Trophoblast cell (in vitro differentiated cells and primary cell): Measurements from ENCODE around the gene ABCB8.

Source experiments
- DNase-seq, 2 donors: peaks; one replicate each; pipeline ENCODE4 v3.0.0-alpha.2; 2016
- H2AFZ ChIP-seq: 2 replicates; pipeline ENCODE4 v1.6.1; 2013; ENCODE audit warnings: low read length, moderate library complexity, mild to moderate bottlenecking; ENCODE audit not compliant: insufficient read depth, poor library complexity
- H2AK5ac ChIP-seq: 2 replicates; pipeline ENCODE4 v1.6.1; 2013; ENCODE audit warnings: mild to moderate bottlenecking, low read length
- H2BK120ac ChIP-seq: 2 replicates; pipeline ENCODE4 v1.6.1; 2013; ENCODE audit warnings: low read length, mild to moderate bottlenecking, moderate library complexity; ENCODE audit not compliant: insufficient read depth, poor library complexity
- H2BK12ac ChIP-seq: 2 replicates; pipeline ENCODE4 v1.6.1; 2013; ENCODE audit warnings: mild to moderate bottlenecking, low read length, moderate library complexity
- H2BK5ac ChIP-seq: 2 replicates; pipeline ENCODE4 v1.6.1; 2013; ENCODE audit warnings: low read length, low read depth, moderate library complexity, mild to moderate bottlenecking; ENCODE audit not compliant: poor library complexity
- H3K14ac ChIP-seq: 2 replicates; pipeline ENCODE4 v1.6.1; 2013; ENCODE audit warnings: mild to moderate bottlenecking, low read length
- H3K18ac ChIP-seq: 2 replicates; pipeline ENCODE4 v1.6.1; 2013; ENCODE audit warnings: mild to moderate bottlenecking, low read length
- H3K23ac ChIP-seq: 2 replicates; pipeline ENCODE4 v1.6.1; 2013; ENCODE audit warnings: low read length
- H3K27ac ChIP-seq: 2 replicates; pipeline ENCODE4 v1.5.1; 2013; ENCODE audit warnings: low read depth, mild to moderate bottlenecking, inconsistent platforms, low read length, moderate library complexity
- H3K27me3 ChIP-seq: 2 replicates; pipeline ENCODE4 v1.6.1; 2013; ENCODE audit warnings: inconsistent platforms, mild to moderate bottlenecking, low read length, moderate library complexity; ENCODE audit not compliant: insufficient read depth
- H3K36me3 ChIP-seq, 2 experiments: 1 replicate in 1 of 2; 2 replicates in 1 of 2; pipeline ENCODE4 v1.6.1; 2013; ENCODE audit warnings: low read length in 2 of 2, mild to moderate bottlenecking in 2 of 2, moderate library complexity in 1 of 2; ENCODE audit not compliant: insufficient read depth in 2 of 2, control insufficient read depth in 1 of 2
- H3K4ac ChIP-seq: 2 replicates; pipeline ENCODE4 v1.6.1; 2013; ENCODE audit warnings: low read depth, mild to moderate bottlenecking, low read length, moderate library complexity
- H3K4me1 ChIP-seq, 2 experiments: 1 replicate in 1 of 2; 2 replicates in 1 of 2; pipeline ENCODE4 v1.6.1; 2013; ENCODE audit warnings: low read length in 2 of 2, mild to moderate bottlenecking in 2 of 2, moderate library complexity in 1 of 2; ENCODE audit not compliant: insufficient read depth in 2 of 2, control insufficient read depth in 1 of 2
- H3K4me2 ChIP-seq: 2 replicates; pipeline ENCODE4 v1.6.1; 2013; ENCODE audit warnings: inconsistent platforms, mild to moderate bottlenecking, low read length, moderate library complexity
- H3K4me3 ChIP-seq: 2 replicates; pipeline ENCODE4 v1.5.1; 2013; ENCODE audit warnings: mild to moderate bottlenecking, low read depth, low read length, inconsistent platforms
- H3K79me1 ChIP-seq: one replicate; pipeline ENCODE4 v1.6.1; 2013; ENCODE audit warnings: low read length
- H3K79me2 ChIP-seq: 2 replicates; pipeline ENCODE4 v1.6.1; 2013; ENCODE audit warnings: low read length, mild to moderate bottlenecking; ENCODE audit not compliant: control insufficient read depth, insufficient read depth, poor library complexity
- H3K9ac ChIP-seq: 2 replicates; pipeline ENCODE4 v1.6.1; 2013; ENCODE audit warnings: mild to moderate bottlenecking, low read length
- H3K9me3 ChIP-seq: 2 replicates; pipeline ENCODE4 v1.6.1; 2013; ENCODE audit warnings: low read depth, mild to moderate bottlenecking, control low read depth, inconsistent platforms, low read length; ENCODE audit not compliant: insufficient read depth
- H4K12ac ChIP-seq: 2 replicates; pipeline ENCODE4 v1.6.1; 2013; ENCODE audit warnings: low read depth, mild to moderate bottlenecking, low read length, moderate library complexity
- H4K8ac ChIP-seq: 2 replicates; pipeline ENCODE4 v1.6.1; 2013; ENCODE audit warnings: low read depth, mild to moderate bottlenecking, low read length, moderate library complexity
- H4K91ac ChIP-seq: one replicate; pipeline ENCODE4 v1.6.1; 2013; ENCODE audit warnings: low read depth, mild to moderate bottlenecking, low read length, moderate library complexity
- WGBS: extraction: QIAGEN DNeasy Blood & Tissue Kit; methylation state at CpG from one replicate; pipeline ENCODE4 v1.1.7; 2013; ENCODE audit warnings: missing lambda C conversion rate; ENCODE audit not compliant: insufficient read length, insufficient coverage; ENCODE audit errors: extremely low coverage; 5-methylcytosine and 5-hydroxymethylcytosine counted together

Gene ABCB8

GRCh38 chr7:151071032-151071866, 43.0 kb downstream of the ABCB8 start:
- H2AK5ac ChIP-seq: no peak overlapping the region
- H3K36me3 ChIP-seq: peaks cover 84 to 89% of the 10 kb centered on the region in 2 experiments
- H3K4me3 ChIP-seq: no peak overlapping the region
- no peak overlapping the region for H3K27ac ChIP-seq
- H3K14ac ChIP-seq: no peak overlapping the region
- no peak overlapping the region for H2BK120ac ChIP-seq
- no peak overlapping the region for H2AFZ ChIP-seq
- no peak overlapping the region for H4K8ac ChIP-seq
- H3K23ac ChIP-seq: no peak overlapping the region
- H2BK5ac ChIP-seq: no peak overlapping the region
- no peak overlapping the region for H3K4me2 ChIP-seq
- no peak overlapping the region for H4K12ac ChIP-seq
- no peak overlapping the region for H2BK12ac ChIP-seq
- WGBS: no CpG with 5 or more reads among the region's 39 CpGs
- H3K4ac ChIP-seq: no peak overlapping the region
- no peak overlapping the region for H3K9ac ChIP-seq
- no peaks in the 10 kb centered on the region for H3K79me2 ChIP-seq
- H4K91ac ChIP-seq: no peak overlapping the region
- no peaks in the 10 kb centered on the region for H3K9me3 ChIP-seq
- DNase-seq: no peak
- peaks cover 8 to 15% of the 10 kb centered on the region in 2 experiments for H3K4me1 ChIP-seq
- H3K18ac ChIP-seq: no peak overlapping the region
- H3K27me3 ChIP-seq: no peaks in the 10 kb centered on the region
- H3K79me1 ChIP-seq: peaks cover 4% of the 10 kb centered on the region

- Histone ChIP-seq H2AFZ (no peak overlapping the region), H3K4ac (no peak overlapping the region), H3K79me2 (no peaks in the 10 kb centered on the region), H2BK120ac (no peak overlapping the region), H2BK12ac (no peak overlapping the region), H3K14ac (no peak overlapping the region), H3K23ac (no peak overlapping the region), H3K36me3 (peaks cover 78 to 79% of the 10 kb centered on the region in 2 experiments), H3K9me3 (no peaks in the 10 kb centered on the region), H3K79me1 (peaks cover 2% of the 10 kb centered on the region), H3K9ac (no peak overlapping the region), H3K27me3 (no peaks in the 10 kb centered on the region), H3K4me2 (no peak overlapping the region), H4K91ac (no peak overlapping the region), H3K4me3 (no peak overlapping the region), H2BK5ac (no peak overlapping the region), H2AK5ac (no peak overlapping the region), H4K8ac (no peak overlapping the region), H3K4me1 (peaks cover 2 to 8% of the 10 kb centered on the region in 2 experiments), H3K18ac (no peak overlapping the region), H4K12ac (no peak overlapping the region), H3K27ac (no peak overlapping the region)
- DNase-seq: no peak
- WGBS: no CpG with 5 or more reads among the region's 17 CpGs
Observed at GRCh38 chr7:151073990-151074389, 45.7 kb downstream of the ABCB8 start.

GRCh38 chr7:151074817-151075661, 46.8 kb downstream of the ABCB8 start:
- peaks cover 10 to 16% of the 10 kb centered on the region in 2 experiments for H3K4me1 ChIP-seq
- H3K79me2 ChIP-seq: peaks cover 6% of the 10 kb centered on the region
- H3K79me1 ChIP-seq: peaks cover 2% of the 10 kb centered on the region
- H3K4me2 ChIP-seq: no peak overlapping the region
- no peak for DNase-seq
- no peak overlapping the region for H2AK5ac ChIP-seq
- H3K9me3 ChIP-seq: no peaks in the 10 kb centered on the region
- no peak overlapping the region for H2BK5ac ChIP-seq
- H3K9ac ChIP-seq: no peak overlapping the region
- no peak overlapping the region for H3K27ac ChIP-seq
- H2BK12ac ChIP-seq: no peak overlapping the region
- H3K36me3 ChIP-seq: peaks cover 72 to 73% of the 10 kb centered on the region in 2 experiments
- WGBS: no CpG with 5 or more reads among the region's 26 CpGs
- no peak overlapping the region for H2BK120ac ChIP-seq
- no peak overlapping the region for H4K8ac ChIP-seq
- no peak overlapping the region for H2AFZ ChIP-seq
- no peak overlapping the region for H4K12ac ChIP-seq
- H3K4me3 ChIP-seq: no peak overlapping the region
- no peak overlapping the region for H3K18ac ChIP-seq
- no peak overlapping the region for H3K4ac ChIP-seq
- H3K27me3 ChIP-seq: no peaks in the 10 kb centered on the region
- no peak overlapping the region for H3K23ac ChIP-seq
- no peak overlapping the region for H3K14ac ChIP-seq
- H4K91ac ChIP-seq: no peak overlapping the region

- Histone ChIP-seq H2BK12ac (no peak overlapping the region), H4K12ac (no peak overlapping the region), H2BK5ac (no peak overlapping the region), H3K27ac (no peak overlapping the region), H3K4me2 (no peak overlapping the region), H4K8ac (no peak overlapping the region), H2AK5ac (no peak overlapping the region), H4K91ac (no peak overlapping the region), H3K36me3 (peaks cover 67% of the 10 kb centered on the region in 2 experiments), H2BK120ac (no peak overlapping the region), H3K4me1 (peaks cover 10 to 16% of the 10 kb centered on the region in 2 experiments), H3K4ac (no peak overlapping the region), H2AFZ (no peak overlapping the region), H3K9ac (no peak overlapping the region), H3K79me2 (peaks cover 11% of the 10 kb centered on the region), H3K18ac (no peak overlapping the region), H3K79me1 (peaks cover 7% of the 10 kb centered on the region), H3K27me3 (no peaks in the 10 kb centered on the region), H3K9me3 (no peaks in the 10 kb centered on the region), H3K14ac (no peak overlapping the region), H3K4me3 (no peak overlapping the region), H3K23ac (no peak overlapping the region)
- DNase-seq: no peak
- no CpG with 5 or more reads among the region's 7 CpGs for WGBS
Observed at GRCh38 chr7:151075662-151075971, 47.4 kb downstream of the ABCB8 start.
